Omental fat pad (tissue), 4 donors: ENCODE measurements around the gene ARHGAP26. TPM values are rescaled to one million over a fixed set of nuclear protein-coding genes. Genes with fewer than 3 reads are reported as not detected.

Experiments
- ATAC-seq: fragments of 150-250 bp; one replicate; pipeline ENCODE4 v1.9.1; 2016; ENCODE audit warnings: mild to moderate bottlenecking, moderate library complexity; ENCODE audit not compliant: low FRiP score
- DNase-seq: peaks from one replicate; pipeline ENCODE4 v3.0.0-alpha.2; 2019; ENCODE audit warnings: low spot score
- total RNA-seq, 4 donors: library from RNA; depleted of rRNA; stranded (reverse); fragments of >200 nt; gene quantifications; one replicate each; pipeline ENCODE4 v1.1.0, GENCODE V29; 2016
- TF ChIP-seq, protein P1 (sequence below), 3 donors: fragments of 450-650 bp; IDR thresholded peaks; one replicate each; pipeline ENCODE4 v1.5.1; 2016 to 2017; ENCODE audit warnings: antibody characterized with exemption in 3 of 3, mild to moderate bottlenecking in 3 of 3, moderate library complexity in 2 of 3

Gene ARHGAP26
- total RNA-seq, 4 donors from 2014 or later, result 40.4 to 134 (median 63.6) TPM

DNA sequence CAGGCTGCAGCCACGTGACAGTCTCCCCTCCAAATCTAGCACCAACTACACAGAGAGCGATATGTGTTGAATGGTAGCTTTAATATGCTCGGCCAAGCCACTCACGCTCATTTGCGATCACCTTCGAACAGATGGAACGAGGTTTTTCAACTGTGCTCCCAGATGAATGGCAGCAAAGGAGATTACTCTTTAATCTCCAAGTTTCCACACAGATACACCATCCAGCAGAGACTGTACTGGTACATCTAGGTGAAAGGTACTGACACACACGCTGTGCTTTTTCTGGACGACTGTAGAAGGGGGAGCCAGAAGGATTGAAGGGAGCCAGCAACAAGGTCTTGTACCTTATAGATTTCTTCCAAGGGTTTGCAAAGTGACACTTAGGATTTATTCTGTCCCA is 369.4 kb downstream of the ARHGAP26 start:
- TF ChIP-seq, protein P1, sequence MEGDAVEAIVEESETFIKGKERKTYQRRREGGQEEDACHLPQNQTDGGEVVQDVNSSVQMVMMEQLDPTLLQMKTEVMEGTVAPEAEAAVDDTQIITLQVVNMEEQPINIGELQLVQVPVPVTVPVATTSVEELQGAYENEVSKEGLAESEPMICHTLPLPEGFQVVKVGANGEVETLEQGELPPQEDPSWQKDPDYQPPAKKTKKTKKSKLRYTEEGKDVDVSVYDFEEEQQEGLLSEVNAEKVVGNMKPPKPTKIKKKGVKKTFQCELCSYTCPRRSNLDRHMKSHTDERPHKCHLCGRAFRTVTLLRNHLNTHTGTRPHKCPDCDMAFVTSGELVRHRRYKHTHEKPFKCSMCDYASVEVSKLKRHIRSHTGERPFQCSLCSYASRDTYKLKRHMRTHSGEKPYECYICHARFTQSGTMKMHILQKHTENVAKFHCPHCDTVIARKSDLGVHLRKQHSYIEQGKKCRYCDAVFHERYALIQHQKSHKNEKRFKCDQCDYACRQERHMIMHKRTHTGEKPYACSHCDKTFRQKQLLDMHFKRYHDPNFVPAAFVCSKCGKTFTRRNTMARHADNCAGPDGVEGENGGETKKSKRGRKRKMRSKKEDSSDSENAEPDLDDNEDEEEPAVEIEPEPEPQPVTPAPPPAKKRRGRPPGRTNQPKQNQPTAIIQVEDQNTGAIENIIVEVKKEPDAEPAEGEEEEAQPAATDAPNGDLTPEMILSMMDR (IDR thresholded peaks at IDR 0.05), result no peak
- no peak for ATAC-seq
- no peak for DNase-seq

DNA sequence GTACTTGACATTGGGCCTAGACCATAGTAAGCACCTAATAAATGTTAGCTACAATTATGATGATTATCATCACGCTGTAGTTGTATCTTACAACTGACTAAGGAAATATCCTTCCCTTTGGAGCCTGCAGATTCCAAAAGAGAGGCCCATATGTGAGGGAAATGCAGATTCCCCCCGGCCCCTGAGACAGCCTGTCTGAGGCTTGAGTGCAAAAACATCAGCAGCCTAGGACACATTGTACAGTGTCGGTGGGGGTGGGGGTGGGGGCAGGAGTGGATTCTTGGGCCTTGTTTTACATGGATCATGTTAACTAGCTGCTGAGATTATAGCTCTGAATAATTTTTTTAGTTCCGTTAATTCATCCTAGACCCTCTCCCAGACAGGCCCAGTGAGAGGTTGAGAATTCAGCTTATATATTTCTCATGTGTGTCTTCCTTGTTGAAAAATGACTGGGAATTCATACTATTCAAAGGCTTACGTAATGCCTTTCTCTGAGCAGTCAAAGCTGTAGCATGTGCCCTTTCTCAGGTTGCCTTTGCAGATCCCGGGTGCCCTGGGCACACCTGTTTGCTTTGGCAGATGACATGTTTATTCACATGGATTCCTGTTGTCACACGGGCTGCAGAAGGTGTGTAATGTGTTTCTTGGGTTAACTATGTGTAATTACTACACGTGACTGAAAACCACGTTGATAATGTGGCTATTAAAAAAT is 370.5 kb downstream of the ARHGAP26 start:
- ATAC-seq, result no peak

DNA sequence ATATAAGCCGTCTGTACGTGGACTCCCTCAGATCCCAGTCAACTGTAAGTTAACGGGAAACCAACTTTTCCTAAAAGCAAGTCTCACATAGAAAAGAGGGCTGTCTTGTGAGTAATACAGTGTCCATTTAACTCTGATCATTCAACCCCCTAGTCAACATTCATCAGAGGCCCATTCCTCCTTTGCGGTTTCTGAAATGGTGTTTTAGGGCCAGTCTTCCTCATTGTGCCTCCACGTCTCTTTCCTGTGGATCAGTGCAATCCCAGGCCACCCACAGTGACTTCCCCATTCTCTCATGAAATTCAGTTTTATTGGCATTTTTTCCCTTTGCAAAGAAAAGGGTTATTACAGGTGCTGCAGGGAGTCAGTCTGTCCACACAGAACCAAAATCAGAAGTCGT is 371.5 kb downstream of the ARHGAP26 start:
- DNase-seq (no peak), ATAC-seq (no peak)
- TF ChIP-seq, protein P1 (IDR thresholded peaks at IDR 0.05), result no peak

More for the DNA sequence above, 370.5 kb downstream of the ARHGAP26 start:
- TF ChIP-seq, protein P1 (IDR thresholded peaks at IDR 0.05), result no peak
- DNase-seq, result no peak

DNA sequence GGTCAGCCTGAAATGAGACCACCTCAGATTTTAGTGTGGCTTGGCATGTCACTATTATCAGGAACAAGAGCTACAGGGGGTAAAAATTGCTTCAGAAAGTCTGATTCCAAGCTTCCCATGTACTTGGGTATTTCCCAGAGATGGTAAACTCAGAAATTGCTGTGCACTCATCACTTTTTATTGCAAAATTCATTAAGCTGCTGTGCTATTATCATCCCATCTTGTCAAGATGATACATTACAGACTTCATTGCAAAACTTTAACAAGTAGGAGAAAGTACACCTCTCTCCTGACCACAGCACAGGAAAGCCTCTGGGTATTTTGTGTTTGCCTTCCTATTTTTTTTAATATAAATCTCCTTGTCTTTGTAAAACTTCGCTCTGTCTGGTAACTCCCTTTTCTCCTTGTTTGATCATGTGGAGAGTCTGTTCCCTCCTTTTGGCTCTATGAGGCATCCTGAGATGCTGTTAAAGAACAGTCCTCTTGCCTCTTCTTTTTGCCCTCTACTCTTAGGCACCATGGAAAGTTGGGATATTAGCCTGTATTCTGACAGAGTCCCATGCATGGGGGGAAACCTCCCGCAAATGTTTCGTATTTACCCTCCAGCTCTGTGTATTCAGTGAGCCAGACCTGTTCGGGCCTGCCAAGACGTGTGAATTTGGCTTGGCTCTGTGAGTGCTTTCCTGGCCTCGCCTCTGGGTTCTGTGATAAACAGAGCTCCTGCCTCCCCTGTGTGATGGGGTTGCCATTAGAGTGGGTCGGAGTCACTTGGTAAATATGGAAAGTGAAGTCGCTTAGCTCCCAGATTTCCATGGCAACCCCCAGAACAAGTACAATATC is 372.6 kb downstream of the ARHGAP26 start:
- DNase-seq (no peak), ATAC-seq (peak; percentile 89)
- TF ChIP-seq, protein P1 (IDR thresholded peaks at IDR 0.05), result no peak

GRCh38 chr5:143143973-143144372 is 373.8 kb downstream of the ARHGAP26 start:
- no peak for ATAC-seq
- TF ChIP-seq, protein P1 (IDR thresholded peaks at IDR 0.05), result no peak
- no peak for DNase-seq

GRCh38 chr5:143145243-143146160 is 375.3 kb downstream of the ARHGAP26 start:
- DNase-seq, result no peak
- TF ChIP-seq, protein P1 (IDR thresholded peaks at IDR 0.05), result no peak
- no peak for ATAC-seq
